ENCODE measurements around the gene ERVFRD-1.

Gene ERVFRD-1

GRCh38 chr6:11149551-11149950, 38.0 kb upstream of the ERVFRD-1 start:
- Histone ChIP-seq H3K4me2 (ENCODE audit: low read length) (no peak overlapping the region), H3K4me3 (ENCODE audit: low read depth, low read length, poor library complexity, severe bottlenecking) (no peak overlapping the region), H3F3A (ENCODE audit: insufficient read depth, low read length) (no peaks in the 10 kb centered on the region), H2AFZ (ENCODE audit: low read length) (no peak overlapping the region), H4K20me1 (ENCODE audit: insufficient read depth, low read length) (no peaks in the 10 kb centered on the region), H3K79me2 (ENCODE audit: insufficient read depth, low read length) (no peaks in the 10 kb centered on the region), H3K36me3 (ENCODE audit: insufficient read depth, low read length) (no peaks in the 10 kb centered on the region), H3K9ac (ENCODE audit: low read length) (no peak overlapping the region), H3K9me3 (ENCODE audit: low read length) (no peaks in the 10 kb centered on the region), H3K27me3 (ENCODE audit: insufficient read depth, low read length) (no peaks in the 10 kb centered on the region), H3K4me1 (ENCODE audit: insufficient read depth, low read length, severe bottlenecking) (no peaks in the 10 kb centered on the region), H3K9me2 (ENCODE audit: low read depth, low read length) (no peaks in the 10 kb centered on the region), H3K27ac (ENCODE audit: low read depth, low read length, poor library complexity, severe bottlenecking) (no peak overlapping the region)
- TF ChIP-seq EZH2 (IDR thresholded peaks at IDR 0.05; ENCODE audit: borderline replicate concordance, low read length): no peak
- no peak for TF ChIP-seq CTCF (IDR thresholded peaks at IDR 0.05; ENCODE audit: low read length)

GRCh38 chr6:11146117-11146826, 34.7 kb upstream of the ERVFRD-1 start:
- no peaks in the 10 kb centered on the region for H4K20me1 ChIP-seq (ENCODE audit: insufficient read depth, low read length)
- no peaks in the 10 kb centered on the region for H3K4me1 ChIP-seq (ENCODE audit: insufficient read depth, low read length, severe bottlenecking)
- TF ChIP-seq CTCF (IDR thresholded peaks at IDR 0.05; ENCODE audit: low read length): no peak
- TF ChIP-seq EZH2 (IDR thresholded peaks at IDR 0.05; ENCODE audit: borderline replicate concordance, low read length): no peak
- no peak overlapping the region for H3K27ac ChIP-seq (ENCODE audit: low read depth, low read length, poor library complexity, severe bottlenecking)
- H3K9me2 ChIP-seq (ENCODE audit: low read depth, low read length): no peaks in the 10 kb centered on the region
- H3K27me3 ChIP-seq (ENCODE audit: insufficient read depth, low read length): no peaks in the 10 kb centered on the region
- H3F3A ChIP-seq (ENCODE audit: insufficient read depth, low read length): no peaks in the 10 kb centered on the region
- no peak overlapping the region for H3K9ac ChIP-seq (ENCODE audit: low read length)
- H3K36me3 ChIP-seq (ENCODE audit: insufficient read depth, low read length): no peaks in the 10 kb centered on the region
- H2AFZ ChIP-seq (ENCODE audit: low read length): no peak overlapping the region
- H3K4me2 ChIP-seq (ENCODE audit: low read length): no peak overlapping the region
- H3K9me3 ChIP-seq (ENCODE audit: low read length): no peaks in the 10 kb centered on the region
- no peaks in the 10 kb centered on the region for H3K79me2 ChIP-seq (ENCODE audit: insufficient read depth, low read length)
- H3K4me3 ChIP-seq (ENCODE audit: low read depth, low read length, poor library complexity, severe bottlenecking): no peak overlapping the region

- no peaks in the 10 kb centered on the region for H3K27me3 ChIP-seq (ENCODE audit: insufficient read depth, low read length)
- no peak overlapping the region for H3K4me3 ChIP-seq (ENCODE audit: low read depth, low read length, poor library complexity, severe bottlenecking)
- no peaks in the 10 kb centered on the region for H3K9me3 ChIP-seq (ENCODE audit: low read length)
- H2AFZ ChIP-seq (ENCODE audit: low read length): no peak overlapping the region
- no peaks in the 10 kb centered on the region for H3K4me1 ChIP-seq (ENCODE audit: insufficient read depth, low read length, severe bottlenecking)
- no peaks in the 10 kb centered on the region for H3K79me2 ChIP-seq (ENCODE audit: insufficient read depth, low read length)
- no peak overlapping the region for H3K4me2 ChIP-seq (ENCODE audit: low read length)
- H3K9me2 ChIP-seq (ENCODE audit: low read depth, low read length): no peaks in the 10 kb centered on the region
- H3F3A ChIP-seq (ENCODE audit: insufficient read depth, low read length): no peaks in the 10 kb centered on the region
- H3K9ac ChIP-seq (ENCODE audit: low read length): no peak overlapping the region
- H3K36me3 ChIP-seq (ENCODE audit: insufficient read depth, low read length): no peaks in the 10 kb centered on the region
- H4K20me1 ChIP-seq (ENCODE audit: insufficient read depth, low read length): no peaks in the 10 kb centered on the region
- TF ChIP-seq CTCF (IDR thresholded peaks at IDR 0.05; ENCODE audit: low read length) (peak; percentile 98), EZH2 (IDR thresholded peaks at IDR 0.05; ENCODE audit: borderline replicate concordance, low read length) (no peak)
- H3K27ac ChIP-seq (ENCODE audit: low read depth, low read length, poor library complexity, severe bottlenecking): no peak overlapping the region
These were observed 32.9 kb upstream of the ERVFRD-1 start for GRCh38 chr6:11144393-11144851.

All from OCI-LY1 (cell line).